Measurements from ENCODE around the gene HLA-F.

Gene HLA-F

GRCh38 chr6:29730575-29731126, 7.4 kb downstream of the HLA-F start:
- Mint-ChIP-seq H3K4me3 (no peak overlapping the region), H3K27me3 (no peaks in the 10 kb centered on the region), H3K9me3 (no peaks in the 10 kb centered on the region), H3K4me1 (peaks cover 44% of the 10 kb centered on the region), H3K27ac (no peak overlapping the region), H3K36me3 (ENCODE audit: low read depth) (peaks cover 27% of the 10 kb centered on the region)
- ATAC-seq: no peak
- no peak for DNase-seq

GRCh38 chr6:29731281-29731680, 8.0 kb downstream of the HLA-F start:
- ATAC-seq: no peak
- no peak for DNase-seq
- Mint-ChIP-seq H3K27ac (no peak overlapping the region), H3K4me3 (no peak overlapping the region), H3K36me3 (ENCODE audit: low read depth) (peaks cover 21% of the 10 kb centered on the region), H3K27me3 (no peaks in the 10 kb centered on the region), H3K4me1 (peaks cover 37% of the 10 kb centered on the region), H3K9me3 (no peaks in the 10 kb centered on the region)

GRCh38 chr6:29733057-29733456, 9.8 kb downstream of the HLA-F start:
- Mint-ChIP-seq H3K27me3 (no peaks in the 10 kb centered on the region), H3K4me1 (peaks cover 21% of the 10 kb centered on the region), H3K36me3 (ENCODE audit: low read depth) (peaks cover 4% of the 10 kb centered on the region), H3K27ac (no peak overlapping the region), H3K4me3 (no peak overlapping the region), H3K9me3 (no peaks in the 10 kb centered on the region)
- no peak for ATAC-seq
- DNase-seq: no peak

GRCh38 chr6:29734046-29735018, 11.1 kb downstream of the HLA-F start:
- Mint-ChIP-seq H3K36me3 (ENCODE audit: low read depth) (no peaks in the 10 kb centered on the region), H3K27me3 (no peaks in the 10 kb centered on the region), H3K4me1 (peaks cover 14% of the 10 kb centered on the region), H3K4me3 (no peak overlapping the region), H3K9me3 (no peaks in the 10 kb centered on the region), H3K27ac (no peak overlapping the region)
- no peak for DNase-seq
- no peak for ATAC-seq

GRCh38 chr6:29736563-29736962, 13.3 kb downstream of the HLA-F start:
- Mint-ChIP-seq H3K36me3 (ENCODE audit: low read depth) (no peaks in the 10 kb centered on the region), H3K27me3 (no peaks in the 10 kb centered on the region), H3K27ac (no peak overlapping the region), H3K9me3 (no peaks in the 10 kb centered on the region), H3K4me1 (peaks cover 12% of the 10 kb centered on the region), H3K4me3 (no peak overlapping the region)
- DNase-seq (no peak), ATAC-seq (no peak)

GRCh38 chr6:29737707-29738630, 14.7 kb downstream of the HLA-F start:
- Mint-ChIP-seq H3K9me3 (no peaks in the 10 kb centered on the region), H3K27me3 (no peaks in the 10 kb centered on the region), H3K4me1 (peaks cover 12% of the 10 kb centered on the region), H3K36me3 (ENCODE audit: low read depth) (no peaks in the 10 kb centered on the region), H3K27ac (no peak overlapping the region), H3K4me3 (no peak overlapping the region)
- ATAC-seq: peak; percentile 89
- peak; percentile 73 for DNase-seq

- H3K4me1 Mint-ChIP-seq: peaks cover 6% of the 10 kb centered on the region
- H3K9me3 Mint-ChIP-seq: no peaks in the 10 kb centered on the region
- ATAC-seq (no peak), DNase-seq (no peak)
- H3K27ac Mint-ChIP-seq: no peak overlapping the region
- no peaks in the 10 kb centered on the region for H3K27me3 Mint-ChIP-seq
- H3K36me3 Mint-ChIP-seq (ENCODE audit: low read depth): no peaks in the 10 kb centered on the region
- H3K4me3 Mint-ChIP-seq: no peak overlapping the region
Observed at GRCh38 chr6:29739136-29739881, 16.1 kb downstream of the HLA-F start.

- H3K27me3 Mint-ChIP-seq: no peaks in the 10 kb centered on the region
Observed at GRCh38 chr6:29739882-29740261, 16.6 kb downstream of the HLA-F start.

GRCh38 chr6:29741592-29741991, 18.4 kb downstream of the HLA-F start:
- Mint-ChIP-seq H3K27me3 (no peaks in the 10 kb centered on the region), H3K9me3 (no peaks in the 10 kb centered on the region), H3K36me3 (ENCODE audit: low read depth) (no peaks in the 10 kb centered on the region), H3K4me3 (no peak overlapping the region), H3K4me1 (peaks cover under 1% of the 10 kb centered on the region), H3K27ac (no peak overlapping the region)
- ATAC-seq (no peak), DNase-seq (no peak)

More at GRCh38 chr6:29739882-29740261, 16.6 kb downstream of the HLA-F start:
- no peak for DNase-seq
- no peaks in the 10 kb centered on the region for H3K36me3 Mint-ChIP-seq (ENCODE audit: low read depth)
- no peak for ATAC-seq
- no peak overlapping the region for H3K4me3 Mint-ChIP-seq
- H3K4me1 Mint-ChIP-seq: peaks cover under 1% of the 10 kb centered on the region
- H3K27ac Mint-ChIP-seq: no peak overlapping the region
- no peaks in the 10 kb centered on the region for H3K9me3 Mint-ChIP-seq

GRCh38 chr6:29742127-29742526, 18.9 kb downstream of the HLA-F start:
- H3K4me3 Mint-ChIP-seq: no peak overlapping the region
- H3K27ac Mint-ChIP-seq: no peak overlapping the region
- ATAC-seq (no peak), DNase-seq (no peak)
- no peaks in the 10 kb centered on the region for H3K27me3 Mint-ChIP-seq
- no peaks in the 10 kb centered on the region for H3K9me3 Mint-ChIP-seq
- no peaks in the 10 kb centered on the region for H3K36me3 Mint-ChIP-seq (ENCODE audit: low read depth)
- peaks cover 4% of the 10 kb centered on the region for H3K4me1 Mint-ChIP-seq

GRCh38 chr6:29743025-29743424, 19.8 kb downstream of the HLA-F start:
- DNase-seq (no peak), ATAC-seq (no peak)
- H3K4me3 Mint-ChIP-seq: no peak overlapping the region
- no peaks in the 10 kb centered on the region for H3K36me3 Mint-ChIP-seq (ENCODE audit: low read depth)
- H3K4me1 Mint-ChIP-seq: peaks cover 10% of the 10 kb centered on the region
- no peaks in the 10 kb centered on the region for H3K9me3 Mint-ChIP-seq
- H3K27ac Mint-ChIP-seq: no peak overlapping the region
- no peaks in the 10 kb centered on the region for H3K27me3 Mint-ChIP-seq

GRCh38 chr6:29743568-29743967, 20.3 kb downstream of the HLA-F start:
- H3K36me3 Mint-ChIP-seq (ENCODE audit: low read depth): no peaks in the 10 kb centered on the region
- ATAC-seq (no peak), DNase-seq (no peak)
- H3K27me3 Mint-ChIP-seq: no peaks in the 10 kb centered on the region
- H3K27ac Mint-ChIP-seq: no peak overlapping the region
- no peaks in the 10 kb centered on the region for H3K9me3 Mint-ChIP-seq
- H3K4me1 Mint-ChIP-seq: peaks cover 14% of the 10 kb centered on the region
- no peak overlapping the region for H3K4me3 Mint-ChIP-seq

GRCh38 chr6:29744131-29744530, 20.9 kb downstream of the HLA-F start:
- H3K9me3 Mint-ChIP-seq: no peaks in the 10 kb centered on the region

GRCh38 chr6:29744621-29745020, 21.4 kb downstream of the HLA-F start:
- H3K27me3 Mint-ChIP-seq: no peaks in the 10 kb centered on the region
- no peak for DNase-seq
- no peak overlapping the region for H3K4me3 Mint-ChIP-seq
- H3K4me1 Mint-ChIP-seq: peaks cover 22% of the 10 kb centered on the region
- no peak overlapping the region for H3K27ac Mint-ChIP-seq
- no peak for ATAC-seq
- H3K9me3 Mint-ChIP-seq: no peaks in the 10 kb centered on the region
- no peaks in the 10 kb centered on the region for H3K36me3 Mint-ChIP-seq (ENCODE audit: low read depth)

More at GRCh38 chr6:29744131-29744530, 20.9 kb downstream of the HLA-F start:
- peaks cover 17% of the 10 kb centered on the region for H3K4me1 Mint-ChIP-seq
- DNase-seq (no peak), ATAC-seq (no peak)
- no peaks in the 10 kb centered on the region for H3K27me3 Mint-ChIP-seq
- H3K36me3 Mint-ChIP-seq (ENCODE audit: low read depth): no peaks in the 10 kb centered on the region
- no peak overlapping the region for H3K4me3 Mint-ChIP-seq
- H3K27ac Mint-ChIP-seq: no peak overlapping the region
